KMS-11 (cell line): ENCODE results near the gene APLP2.

ENCODE experiments used
- H2AFZ ChIP-seq: fragments of 200-600 bp; sonication (generic); 2 replicates; pipeline ENCODE4 v1.6.1; 2016; ENCODE audit warnings: antibody characterized with exemption, mixed run types, low read depth
- H3K27ac ChIP-seq: fragments of 200-600 bp; sonication (generic); 2 replicates; pipeline ENCODE4 v1.6.1; 2016; ENCODE audit warnings: mild to moderate bottlenecking, mixed run types
- H3K27me3 ChIP-seq: fragments of 200-600 bp; sonication (generic); 2 replicates; pipeline ENCODE4 v1.6.1; 2017; ENCODE audit warnings: mild to moderate bottlenecking, low read depth, mixed run types, moderate library complexity; ENCODE audit not compliant: insufficient read depth
- H3K36me3 ChIP-seq: fragments of 200-600 bp; sonication (generic); 2 replicates; pipeline ENCODE4 v1.6.1; 2017; ENCODE audit warnings: mild to moderate bottlenecking, mixed run types; ENCODE audit not compliant: insufficient read depth
- H3K4me1 ChIP-seq: fragments of 200-600 bp; sonication (generic); 2 replicates; pipeline ENCODE4 v1.6.1; 2016; ENCODE audit warnings: mild to moderate bottlenecking, low read depth, mixed run types; ENCODE audit not compliant: poor library complexity, severe bottlenecking
- H3K4me2 ChIP-seq: fragments of 200-600 bp; sonication (generic); 2 replicates; pipeline ENCODE4 v1.7.0; 2016; ENCODE audit warnings: mild to moderate bottlenecking, mixed run types
- H3K4me3 ChIP-seq: fragments of 200-600 bp; sonication (generic); IDR thresholded peaks from 2 replicates; pipeline ENCODE4 v1.6.1; 2017; ENCODE audit warnings: low read depth, low read length, mixed read lengths; ENCODE audit not compliant: insufficient read depth
- H3K79me2 ChIP-seq: fragments of 200-600 bp; sonication (generic); 2 replicates; pipeline ENCODE4 v1.6.1; 2016; ENCODE audit warnings: low read depth, mixed run types; ENCODE audit not compliant: insufficient read depth
- H3K9ac ChIP-seq: fragments of 200-600 bp; sonication (generic); 2 replicates; pipeline ENCODE4 v1.6.1; 2016; ENCODE audit warnings: mild to moderate bottlenecking, mixed run types
- H4K20me1 ChIP-seq: fragments of 200-600 bp; sonication (generic); 2 replicates; pipeline ENCODE4 v1.6.1; 2016; ENCODE audit warnings: mild to moderate bottlenecking, mixed run types; ENCODE audit not compliant: insufficient read depth
- TF ChIP-seq, protein P1 (sequence below): fragments of 200-600 bp; sonication (generic); conservative IDR thresholded peaks from 2 replicates; pipeline ENCODE4 v1.6.1; 2017; ENCODE audit warnings: low read depth, mild to moderate bottlenecking, antibody characterized with exemption, low read length, moderate library complexity, mixed read lengths

Gene APLP2

DNA sequence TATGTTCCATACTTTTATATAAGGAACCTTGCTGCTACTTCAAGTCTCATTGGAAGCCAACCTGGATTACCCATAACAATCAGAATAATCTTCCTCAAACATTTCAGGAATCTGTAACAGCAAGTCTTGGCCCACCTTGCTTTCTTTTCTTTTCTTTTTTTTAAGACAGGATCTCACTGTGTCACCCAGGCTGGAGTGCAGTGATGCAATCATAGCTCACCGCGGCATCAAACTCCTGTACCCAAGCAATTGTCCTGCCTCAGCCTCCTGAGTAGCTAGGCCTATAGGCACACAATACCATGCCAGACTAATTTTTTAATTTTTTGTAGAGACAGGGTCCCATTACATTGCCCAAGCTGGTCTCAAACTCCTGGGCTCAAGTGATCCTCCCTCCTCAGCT lies 37.7 kb upstream of the APLP2 start:
- Histone ChIP-seq H4K20me1 (no peaks in the 10 kb centered on the region), H3K9ac (no peak overlapping the region), H3K36me3 (no peaks in the 10 kb centered on the region), H3K4me2 (no peak overlapping the region), H3K79me2 (no peaks in the 10 kb centered on the region), H3K4me3 (no peak overlapping the region), H2AFZ (no peak overlapping the region), H3K27me3 (no peaks in the 10 kb centered on the region), H3K4me1 (peaks cover 12% of the 10 kb centered on the region), H3K27ac (no peak overlapping the region)
- TF ChIP-seq, protein P1, sequence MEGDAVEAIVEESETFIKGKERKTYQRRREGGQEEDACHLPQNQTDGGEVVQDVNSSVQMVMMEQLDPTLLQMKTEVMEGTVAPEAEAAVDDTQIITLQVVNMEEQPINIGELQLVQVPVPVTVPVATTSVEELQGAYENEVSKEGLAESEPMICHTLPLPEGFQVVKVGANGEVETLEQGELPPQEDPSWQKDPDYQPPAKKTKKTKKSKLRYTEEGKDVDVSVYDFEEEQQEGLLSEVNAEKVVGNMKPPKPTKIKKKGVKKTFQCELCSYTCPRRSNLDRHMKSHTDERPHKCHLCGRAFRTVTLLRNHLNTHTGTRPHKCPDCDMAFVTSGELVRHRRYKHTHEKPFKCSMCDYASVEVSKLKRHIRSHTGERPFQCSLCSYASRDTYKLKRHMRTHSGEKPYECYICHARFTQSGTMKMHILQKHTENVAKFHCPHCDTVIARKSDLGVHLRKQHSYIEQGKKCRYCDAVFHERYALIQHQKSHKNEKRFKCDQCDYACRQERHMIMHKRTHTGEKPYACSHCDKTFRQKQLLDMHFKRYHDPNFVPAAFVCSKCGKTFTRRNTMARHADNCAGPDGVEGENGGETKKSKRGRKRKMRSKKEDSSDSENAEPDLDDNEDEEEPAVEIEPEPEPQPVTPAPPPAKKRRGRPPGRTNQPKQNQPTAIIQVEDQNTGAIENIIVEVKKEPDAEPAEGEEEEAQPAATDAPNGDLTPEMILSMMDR = no peak

DNA sequence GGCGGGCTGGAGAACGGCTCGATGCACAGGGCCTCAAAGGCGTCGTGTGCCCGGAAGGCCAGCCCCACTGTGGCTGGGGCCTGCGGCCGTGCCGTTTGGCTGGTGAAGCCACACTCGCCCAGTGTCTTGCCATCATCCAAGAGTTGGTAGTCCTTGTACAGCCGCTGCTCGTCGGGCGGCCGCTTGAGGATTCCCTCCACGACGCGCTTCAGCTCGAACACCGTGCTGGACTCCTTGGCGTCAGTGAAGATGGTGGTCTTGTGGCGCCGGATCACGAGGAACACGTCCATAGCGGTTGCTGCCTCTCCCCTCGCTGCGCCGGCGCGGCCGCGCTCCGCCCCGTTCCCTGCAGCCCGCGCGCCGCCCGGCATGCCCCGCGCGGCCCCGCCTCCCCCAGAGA lies 36.8 kb upstream of the APLP2 start:
- H3K27ac ChIP-seq = no peak overlapping the region
- no peak overlapping the region for H3K4me2 ChIP-seq
- no peak overlapping the region for H3K9ac ChIP-seq
- H3K36me3 ChIP-seq = no peaks in the 10 kb centered on the region
- no peaks in the 10 kb centered on the region for H4K20me1 ChIP-seq
- H3K79me2 ChIP-seq = no peaks in the 10 kb centered on the region
- H3K27me3 ChIP-seq = no peaks in the 10 kb centered on the region
- no peak overlapping the region for H3K4me3 ChIP-seq
- no peak overlapping the region for H2AFZ ChIP-seq
- TF ChIP-seq, protein P1 = no peak
- H3K4me1 ChIP-seq = peaks cover 22% of the 10 kb centered on the region

DNA sequence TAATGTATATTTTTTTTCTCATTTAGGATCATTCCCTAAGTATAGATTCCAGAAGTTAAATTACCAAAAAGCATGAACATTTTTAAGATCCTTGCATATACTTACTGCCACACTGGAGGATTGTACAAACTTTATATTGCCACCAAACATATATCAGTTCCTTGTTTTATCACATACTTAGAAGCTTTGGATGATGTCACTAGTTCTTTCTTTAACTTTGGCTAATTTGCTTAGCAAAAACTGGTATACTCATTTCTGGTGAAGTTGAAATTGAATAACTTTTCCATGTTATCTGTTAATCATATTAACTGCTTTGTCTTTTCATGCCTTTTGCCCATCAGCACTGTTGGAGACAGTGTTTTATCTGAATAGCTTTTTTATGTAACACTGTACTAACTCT lies 35.5 kb upstream of the APLP2 start:
- Histone ChIP-seq H3K27ac (no peak overlapping the region), H3K4me3 (no peak overlapping the region), H3K79me2 (no peaks in the 10 kb centered on the region), H3K27me3 (no peaks in the 10 kb centered on the region), H3K36me3 (no peaks in the 10 kb centered on the region), H2AFZ (no peak overlapping the region), H3K4me1 (peaks cover 30% of the 10 kb centered on the region), H4K20me1 (no peaks in the 10 kb centered on the region), H3K4me2 (no peak overlapping the region), H3K9ac (no peak overlapping the region)
- TF ChIP-seq, protein P1 = no peak

DNA sequence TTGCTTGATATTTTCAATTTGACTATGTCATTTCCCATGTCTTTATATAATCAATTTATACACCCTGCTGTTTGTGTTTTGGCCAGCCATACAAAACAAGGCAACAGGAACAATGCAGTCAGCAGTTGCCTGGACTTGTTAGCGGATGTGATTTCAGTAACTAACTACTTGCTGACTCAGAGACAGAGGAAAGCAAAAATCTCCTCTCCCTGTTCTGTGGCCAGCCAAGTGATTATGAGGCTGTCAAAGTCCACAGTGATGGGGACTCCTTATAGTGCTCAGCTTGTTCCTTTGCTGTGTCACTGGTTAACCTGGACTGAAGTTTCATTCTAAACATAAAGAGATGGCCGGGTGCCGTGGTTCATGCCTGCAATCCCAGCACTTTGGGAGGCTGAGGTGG lies 32.6 kb upstream of the APLP2 start:
- no peaks in the 10 kb centered on the region for H4K20me1 ChIP-seq
- H3K27me3 ChIP-seq = no peaks in the 10 kb centered on the region
- no peaks in the 10 kb centered on the region for H3K79me2 ChIP-seq
- peaks cover 28% of the 10 kb centered on the region for H3K4me1 ChIP-seq
- peak overlapping the region; percentile 88 for H3K27ac ChIP-seq
- H3K36me3 ChIP-seq = no peaks in the 10 kb centered on the region
- H2AFZ ChIP-seq = no peak overlapping the region
- H3K4me2 ChIP-seq = peak overlapping the region; percentile 17; the same call in 1 of the 2 replicates
- H3K4me3 ChIP-seq = no peak overlapping the region
- TF ChIP-seq, protein P1 = no peak
- no peak overlapping the region for H3K9ac ChIP-seq
